Activated CD8-positive, alpha-beta T cell treated with anti-CD3 and anti-CD28 coated beads, Interleukin-2, amount 10 ng/mL, durations not matched to agents 7 days and 5 days (primary cell): ENCODE results near the gene LENEP. TPM values are rescaled to one million over a fixed set of nuclear protein-coding genes. Genes with fewer than 3 reads are reported as not detected.
A peak's percentile ranks its signal among the peaks of the same experiment; 100 is the strongest.

Experiments
- ATAC-seq: fragments of 150-1000 bp; cut with Tn5 transposase; one replicate; pipeline ENCODE4 v1.10.0; 2021; ENCODE audit warnings: moderate library complexity
- CTCF ChIA-PET: fragments of 350-600 bp; sonication (Branson Sonifier 250); formaldehyde crosslinking; loops from one replicate; lab custom pipeline; 2021; ENCODE audit warnings: antibody characterized with exemption; lab: Charles Lee
- POLR2A ChIA-PET: fragments of 350-600 bp; sonication (Branson Sonifier 250); formaldehyde crosslinking; loops from one replicate; lab custom pipeline; 2021; ENCODE audit warnings: antibody characterized with exemption; lab: Charles Lee
- DNase-seq: peaks from one replicate; pipeline ENCODE4 v3.0.0-alpha.2; 2020
- H3K27ac Mint-ChIP-seq: one replicate; pipeline ENCODE4 v1.8.0; 2021; ENCODE audit warnings: mild to moderate bottlenecking, mixed read lengths
- H3K27me3 Mint-ChIP-seq: one replicate; pipeline ENCODE4 v1.8.0; 2021; ENCODE audit warnings: low read depth, mixed read lengths
- H3K36me3 Mint-ChIP-seq: one replicate; pipeline ENCODE4 v1.8.0; 2021; ENCODE audit warnings: low read depth, mixed read lengths
- H3K4me1 Mint-ChIP-seq: one replicate; pipeline ENCODE4 v1.8.0; 2021; ENCODE audit warnings: low read depth, mixed read lengths
- H3K4me3 Mint-ChIP-seq: one replicate; pipeline ENCODE4 v1.8.0; 2021; ENCODE audit warnings: mild to moderate bottlenecking, mixed read lengths
- H3K9me3 Mint-ChIP-seq: one replicate; pipeline ENCODE4 v1.8.0; 2022; ENCODE audit warnings: mixed read lengths; ENCODE audit not compliant: insufficient read depth
- total RNA-seq, 2 experiments: library from RNA; stranded (reverse); gene quantifications; one replicate each; pipeline ENCODE4 v1.2.3, GENCODE V29; 2021

Gene LENEP
- total RNA-seq, 2 experiments from 2014 or later: 0.91 to 1.1 TPM

DNA sequence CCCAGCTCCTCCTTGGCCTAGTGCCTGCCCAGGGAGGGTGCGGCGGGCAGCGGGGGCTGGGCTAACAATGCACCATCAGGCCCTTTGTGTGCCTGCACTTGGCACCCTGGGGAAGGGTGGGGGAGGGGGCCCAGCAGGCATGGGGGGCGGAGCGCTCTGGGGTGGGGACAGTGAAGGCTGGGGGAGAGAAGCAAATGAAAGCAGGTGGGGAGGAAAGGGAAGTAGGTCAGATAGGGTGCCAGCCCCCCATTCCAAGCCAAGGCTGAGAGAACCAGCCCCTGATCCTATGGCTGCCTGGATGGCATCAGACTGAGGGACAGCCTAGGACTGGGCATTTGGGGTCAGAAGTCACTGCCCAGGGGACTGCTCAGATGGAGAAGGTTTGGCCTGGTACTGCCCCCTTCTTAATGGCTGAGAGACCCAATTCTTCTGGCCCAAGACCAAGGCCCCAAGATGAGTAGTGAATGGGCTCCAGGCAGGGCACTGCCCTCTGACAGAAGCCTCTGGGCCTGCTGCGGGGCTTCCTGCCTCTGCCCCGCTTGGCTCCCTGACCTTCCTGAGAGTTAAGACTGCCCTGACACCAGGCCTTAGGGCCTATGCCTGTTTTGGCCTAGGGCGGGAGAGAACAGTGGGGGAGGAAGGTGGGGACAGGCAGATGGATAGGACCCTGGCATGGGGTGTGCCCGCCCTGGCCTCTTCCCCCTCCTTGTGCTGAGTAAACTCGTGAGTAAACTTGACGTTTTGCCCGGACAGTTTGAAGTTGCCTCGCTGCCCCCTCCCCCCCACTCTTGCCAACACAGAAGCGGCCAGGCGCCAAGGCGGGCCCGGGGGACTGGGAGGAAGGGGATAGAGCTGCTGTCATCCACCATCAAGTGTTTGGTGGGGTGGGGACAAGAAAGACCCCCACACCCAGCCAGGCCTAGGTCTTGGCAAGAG is 12.0 kb downstream of the LENEP start:
- H3K27me3 Mint-ChIP-seq: no peaks in the 10 kb centered on the region
- peak overlapping the region; percentile 22 for H3K4me3 Mint-ChIP-seq
- ChIA-PET POLR2A (interaction anchor here (1.8 to 2.1 kb wide), 2 partner anchors 11 to 30 kb away, joined by 4 to 8 read pairs; partner anchors contain the start of gene CKS1B), CTCF (interaction anchor here (0.9 to 3.1 kb wide), 3 partner anchors 12 to 202 kb away, joined by 3 to 38 read pairs (median 4); no protein-coding TSS in a partner anchor)
- peaks cover 7% of the 10 kb centered on the region for H3K36me3 Mint-ChIP-seq
- H3K4me1 Mint-ChIP-seq: peaks cover 63% of the 10 kb centered on the region
- ATAC-seq (no peak), DNase-seq (no peak)
- H3K27ac Mint-ChIP-seq: peak overlapping the region; percentile 95
- H3K9me3 Mint-ChIP-seq: no peaks in the 10 kb centered on the region

- DNase-seq (peak; percentile 67), ATAC-seq (peak; percentile 45)
- H3K9me3 Mint-ChIP-seq: no peaks in the 10 kb centered on the region
- no peaks in the 10 kb centered on the region for H3K27me3 Mint-ChIP-seq
- H3K4me3 Mint-ChIP-seq: peak overlapping the region; percentile 63
- peak overlapping the region; percentile 95 for H3K27ac Mint-ChIP-seq
- H3K36me3 Mint-ChIP-seq: peaks cover 7% of the 10 kb centered on the region
- H3K4me1 Mint-ChIP-seq: peaks cover 72% of the 10 kb centered on the region
- CTCF ChIA-PET: interaction anchor here (0.5 to 3.1 kb wide), 8 partner anchors 10 to 687 kb away, joined by 3 to 38 read pairs (median 3); partner anchors contain the start of gene FLAD1
- POLR2A ChIA-PET: interaction anchor here (0.9 to 1.8 kb wide), 3 partner anchors 10 to 24 kb away, joined by 3 to 4 read pairs (median 4); partner anchors contain the start of gene FLAD1
Observed at GRCh38 chr1:155006601-155007101, 13.3 kb downstream of the LENEP start.

DNA sequence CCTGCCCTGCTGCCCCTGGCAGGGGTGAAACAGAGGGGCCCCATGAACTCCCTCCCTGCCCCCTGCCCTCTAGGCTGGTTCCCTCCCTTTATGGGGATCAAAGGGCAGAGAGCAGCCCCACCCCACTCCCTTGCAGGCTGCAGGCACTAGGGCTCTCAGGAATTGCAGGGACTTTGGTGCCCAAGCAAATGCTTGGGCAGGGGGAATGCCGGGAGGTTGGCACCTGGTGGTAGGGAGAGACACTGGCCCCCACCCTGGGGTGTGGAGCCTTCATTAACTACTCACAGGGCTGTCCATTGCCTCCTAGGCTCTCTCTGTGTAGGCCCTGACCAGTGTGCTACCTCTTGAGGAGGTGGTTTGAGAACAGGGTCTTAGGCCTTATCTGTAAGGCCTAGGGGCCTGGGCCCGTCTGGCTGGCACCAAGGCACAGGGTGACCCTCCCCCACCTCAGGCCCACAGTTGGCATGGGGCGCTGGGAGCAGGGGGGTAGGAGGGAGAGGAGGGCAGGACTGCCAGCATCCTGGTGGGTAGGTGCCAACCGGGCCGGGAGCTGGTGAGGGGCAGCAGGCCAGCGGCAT is 14.0 kb downstream of the LENEP start:
- H3K4me1 Mint-ChIP-seq: peaks cover 78% of the 10 kb centered on the region
- DNase-seq: no peak

DNA sequence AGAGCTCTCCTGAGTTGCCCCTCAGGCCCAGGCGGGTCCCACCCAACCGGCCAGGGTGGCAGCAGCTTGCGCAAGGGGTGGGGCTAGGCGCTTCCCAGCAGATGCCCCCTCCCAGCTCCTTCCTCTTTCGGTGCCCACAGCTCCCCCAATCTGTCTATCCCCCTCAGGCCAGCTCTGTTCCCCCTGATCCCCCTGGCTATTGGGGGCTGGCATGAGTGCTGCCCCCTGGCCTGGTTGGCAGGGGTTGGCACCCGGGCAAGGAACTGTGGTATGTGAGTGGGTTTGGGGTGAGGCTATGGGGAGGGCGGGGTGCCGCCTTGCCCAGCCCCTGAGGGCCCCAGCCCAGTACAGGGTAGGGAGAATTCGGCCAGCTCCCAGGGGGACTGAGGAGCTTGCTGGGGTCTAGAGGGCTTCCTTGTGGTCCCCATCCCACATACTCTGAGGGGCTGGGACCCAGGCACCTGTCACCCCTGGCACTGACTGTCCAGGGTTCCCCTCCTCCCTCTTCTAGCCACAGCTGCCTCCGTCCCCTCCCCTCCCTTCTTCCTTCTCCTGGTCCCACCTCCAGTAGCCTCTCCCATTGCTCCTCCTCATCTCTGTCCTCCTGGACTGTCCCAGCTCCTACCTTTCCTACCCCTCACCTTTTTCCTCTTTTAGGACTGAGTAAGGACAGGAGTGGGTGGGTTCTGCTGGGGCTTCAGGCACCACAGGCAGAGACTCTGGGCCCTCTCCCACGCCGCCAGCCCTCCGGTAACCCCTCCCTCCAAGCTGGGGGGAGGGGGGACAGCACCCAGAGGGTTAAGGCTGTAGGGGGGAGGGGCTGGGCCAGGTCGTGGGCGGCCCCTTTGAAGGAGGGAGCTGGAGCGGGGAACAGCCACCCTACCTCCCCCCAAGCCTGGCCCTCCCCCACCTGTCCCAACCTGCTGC is 14.9 kb downstream of the LENEP start:
- Mint-ChIP-seq H3K4me1 (peaks cover 88% of the 10 kb centered on the region), H3K36me3 (peaks cover 9% of the 10 kb centered on the region), H3K9me3 (no peaks in the 10 kb centered on the region), H3K27ac (no peak overlapping the region), H3K4me3 (no peak overlapping the region), H3K27me3 (no peaks in the 10 kb centered on the region)
- POLR2A ChIA-PET: interaction anchor here (0.7 kb wide), 1 partner anchor 36 kb away, joined by 3 read pairs; no protein-coding TSS in a partner anchor
- no peak for ATAC-seq
- CTCF ChIA-PET: interaction anchor here (1.5 to 3.1 kb wide), 2 partner anchors 9 kb away, joined by 5 to 38 read pairs; no protein-coding TSS in a partner anchor
- DNase-seq: no peak

More for the DNA sequence above, 14.0 kb downstream of the LENEP start:
- Mint-ChIP-seq H3K27me3 (no peaks in the 10 kb centered on the region), H3K9me3 (no peaks in the 10 kb centered on the region), H3K4me3 (no peak overlapping the region), H3K36me3 (peaks cover 9% of the 10 kb centered on the region), H3K27ac (peak overlapping the region; percentile 95)
- peak; percentile 2 for ATAC-seq
- POLR2A ChIA-PET: interaction anchor here (0.9 to 1.8 kb wide), 3 partner anchors 9 to 25 kb away, joined by 3 to 4 read pairs (median 4); partner anchors contain the start of gene FLAD1
- CTCF ChIA-PET: interaction anchor here (0.9 to 3.1 kb wide), 6 partner anchors 8 to 78 kb away, joined by 3 to 38 read pairs (median 4); no protein-coding TSS in a partner anchor

DNA sequence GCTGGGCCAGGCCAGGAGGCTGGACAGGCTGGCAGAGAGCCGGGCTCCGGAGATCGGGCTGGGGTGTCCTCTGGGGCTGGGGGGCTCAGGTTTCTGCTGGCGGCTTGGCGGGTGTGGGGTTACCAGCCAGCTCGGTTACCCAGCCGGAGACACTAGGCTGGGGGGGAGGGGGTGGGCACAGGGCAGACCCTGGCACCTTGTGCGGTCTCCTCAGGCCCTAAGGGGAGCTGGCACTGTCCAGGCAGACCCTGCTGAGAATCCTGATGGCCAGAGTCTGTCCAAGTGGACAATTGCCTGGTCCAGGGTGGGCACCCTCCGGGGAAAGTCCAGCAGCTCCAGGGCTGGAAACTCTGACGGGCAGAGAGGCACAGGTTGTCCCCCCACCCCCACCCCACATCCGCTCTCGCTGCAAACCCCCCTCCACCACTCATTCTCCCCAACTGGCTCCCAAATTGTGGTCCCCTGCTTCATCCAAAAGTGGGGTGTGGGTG is 15.9 kb downstream of the LENEP start:
- Mint-ChIP-seq H3K27ac (peak overlapping the region; percentile 70), H3K27me3 (no peaks in the 10 kb centered on the region), H3K4me1 (peaks cover 90% of the 10 kb centered on the region), H3K9me3 (no peaks in the 10 kb centered on the region), H3K4me3 (no peak overlapping the region), H3K36me3 (peaks cover 15% of the 10 kb centered on the region)
- POLR2A ChIA-PET: no interaction called here
- CTCF ChIA-PET: no interaction called here
- ATAC-seq (no peak), DNase-seq (no peak)

DNA sequence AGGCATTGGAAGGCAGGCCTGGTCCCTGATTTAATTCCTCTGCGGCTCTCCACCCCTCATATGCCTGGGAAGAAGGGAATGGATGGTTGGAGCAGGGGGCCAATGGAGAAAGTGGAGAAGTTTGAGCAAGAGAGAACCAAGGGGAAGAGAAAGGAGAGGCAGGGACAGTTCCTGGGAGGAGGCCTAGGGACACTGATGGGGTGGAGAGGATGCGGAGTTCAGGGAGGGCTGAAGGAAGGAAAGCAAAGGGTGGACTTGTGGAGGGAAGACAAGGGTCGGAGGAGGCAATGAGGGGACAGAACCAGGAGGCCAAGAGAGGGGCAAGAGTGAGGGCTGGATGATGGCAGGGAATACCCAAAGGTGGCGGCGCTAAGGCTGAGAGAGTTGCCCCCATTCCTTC is 16.4 kb downstream of the LENEP start:
- H3K27ac Mint-ChIP-seq: peak overlapping the region; percentile 70
- H3K27me3 Mint-ChIP-seq: no peaks in the 10 kb centered on the region
- no peaks in the 10 kb centered on the region for H3K9me3 Mint-ChIP-seq
- H3K4me3 Mint-ChIP-seq: peak overlapping the region; percentile 57
- ChIA-PET CTCF (interaction anchor here (1.0 to 2.1 kb wide), 6 partner anchors 10 to 75 kb away, joined by 3 to 6 read pairs (median 4); partner anchors contain the start of gene ADAM15), POLR2A (interaction anchor here (1.5 kb wide), 1 partner anchor 35 kb away, joined by 6 read pairs; the partner anchor contains the start of gene CKS1B)
- H3K4me1 Mint-ChIP-seq: peaks cover 89% of the 10 kb centered on the region
- ATAC-seq (no peak), DNase-seq (no peak)
- peaks cover 13% of the 10 kb centered on the region for H3K36me3 Mint-ChIP-seq

DNA sequence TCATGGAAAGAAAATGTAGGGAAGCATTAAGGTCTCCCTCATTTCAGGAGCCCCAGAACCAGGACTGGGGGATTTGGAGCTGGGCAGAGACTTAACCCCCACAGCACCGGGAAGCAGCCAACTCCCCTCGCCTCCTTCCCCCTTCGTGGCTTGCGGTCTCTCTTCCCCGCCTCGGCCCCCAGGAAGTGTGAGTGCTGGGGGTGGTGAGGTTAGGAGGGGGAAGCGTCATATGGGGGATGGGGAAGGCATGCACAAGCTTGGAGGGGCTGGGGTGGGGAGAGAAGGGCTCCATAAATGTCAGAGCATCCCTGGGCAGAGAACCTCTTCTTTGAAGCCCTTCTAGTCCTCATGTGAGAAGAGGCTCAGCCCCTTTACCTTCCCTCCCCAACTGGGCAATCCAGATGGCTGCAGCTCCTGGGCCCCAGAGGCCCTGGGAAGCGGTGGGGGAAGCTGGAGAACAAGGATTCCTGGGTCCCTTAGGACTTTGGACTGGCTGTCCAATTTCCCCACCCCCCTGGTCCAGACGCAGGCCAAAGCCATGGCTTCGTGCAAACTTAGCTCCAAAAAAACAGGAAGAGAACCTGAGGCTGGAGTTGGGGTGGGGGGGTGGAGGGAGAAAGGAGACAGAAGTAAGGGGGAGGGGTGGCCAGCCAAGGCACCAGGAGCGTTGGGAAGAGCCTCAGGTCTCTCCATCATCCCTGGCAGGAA is 17.0 kb downstream of the LENEP start:
- ATAC-seq (no peak), DNase-seq (peak; percentile 45)
- Mint-ChIP-seq H3K9me3 (no peaks in the 10 kb centered on the region), H3K4me3 (peak overlapping the region; percentile 57), H3K36me3 (peaks cover 13% of the 10 kb centered on the region), H3K27ac (peak overlapping the region; percentile 70), H3K27me3 (no peaks in the 10 kb centered on the region), H3K4me1 (peaks cover 85% of the 10 kb centered on the region)
- ChIA-PET CTCF (interaction anchor here (0.7 to 2.1 kb wide), 8 partner anchors 9 to 75 kb away, joined by 3 to 6 read pairs (median 4); partner anchors contain the start of genes ADAM15 and LENEP), POLR2A (interaction anchor here (1.1 to 1.5 kb wide), 2 partner anchors 9 to 36 kb away, joined by 4 to 6 read pairs; partner anchors contain the start of gene CKS1B)

GRCh38 chr1:155011004-155011416 is 17.6 kb downstream of the LENEP start:
- ATAC-seq (no peak), DNase-seq (no peak)
- H3K9me3 Mint-ChIP-seq: no peaks in the 10 kb centered on the region
- H3K36me3 Mint-ChIP-seq: peaks cover 19% of the 10 kb centered on the region
- no peaks in the 10 kb centered on the region for H3K27me3 Mint-ChIP-seq
- H3K27ac Mint-ChIP-seq: peak overlapping the region; percentile 71
- H3K4me3 Mint-ChIP-seq: no peak overlapping the region
- CTCF ChIA-PET: interaction anchor here (1.0 to 2.1 kb wide), 6 partner anchors 9 to 50 kb away, joined by 3 to 6 read pairs (median 4); partner anchors contain the start of genes ADAM15 and LENEP
- POLR2A ChIA-PET: interaction anchor here (1.1 to 1.5 kb wide), 2 partner anchors 10 to 36 kb away, joined by 4 to 6 read pairs; partner anchors contain the start of gene CKS1B
- H3K4me1 Mint-ChIP-seq: peaks cover 85% of the 10 kb centered on the region

DNA sequence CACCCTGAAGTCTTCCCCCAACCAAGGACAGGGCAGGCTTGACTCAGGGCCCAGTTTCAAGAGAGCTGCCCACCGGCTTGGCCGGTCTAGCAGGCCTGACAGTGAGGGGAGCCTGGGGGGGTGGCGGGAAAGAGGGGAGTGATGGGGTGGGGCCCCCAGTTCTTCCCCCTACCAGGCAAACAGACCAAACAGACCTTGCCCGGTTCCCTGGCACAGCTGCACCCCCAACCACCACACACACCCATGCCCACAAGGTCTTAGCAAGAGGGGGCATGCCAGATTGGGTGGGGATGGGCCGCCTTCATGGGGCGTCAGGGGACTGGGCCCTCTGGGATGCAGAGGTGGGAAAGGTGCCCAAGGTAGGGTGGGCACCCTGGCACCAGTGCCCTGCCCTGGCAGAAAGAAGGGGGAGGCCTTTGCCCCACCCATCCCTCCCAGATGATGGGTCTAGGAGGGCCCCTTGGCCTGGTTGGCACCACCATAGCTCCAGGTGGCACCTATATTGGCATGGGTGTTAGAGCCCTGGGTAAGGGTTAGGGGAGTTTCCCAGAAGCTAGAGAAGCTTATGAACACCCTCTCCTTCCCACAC is 18.1 kb downstream of the LENEP start:
- CTCF ChIA-PET: interaction anchor here (1.2 to 2.3 kb wide), 4 partner anchors 8 to 34 kb away, joined by 5 to 13 read pairs (median 7); no protein-coding TSS in a partner anchor
- peaks cover 85% of the 10 kb centered on the region for H3K4me1 Mint-ChIP-seq
- H3K27me3 Mint-ChIP-seq: no peaks in the 10 kb centered on the region
- DNase-seq (no peak), ATAC-seq (no peak)
- peak overlapping the region; percentile 71 for H3K27ac Mint-ChIP-seq
- no peak overlapping the region for H3K4me3 Mint-ChIP-seq
- POLR2A ChIA-PET: interaction anchor here (1.5 kb wide), 1 partner anchor 37 kb away, joined by 6 read pairs; the partner anchor contains the start of gene CKS1B
- no peaks in the 10 kb centered on the region for H3K9me3 Mint-ChIP-seq
- H3K36me3 Mint-ChIP-seq: peaks cover 20% of the 10 kb centered on the region
